CD4-positive, alpha-beta T cell (primary cell): ENCODE data around the gene RAB11FIP2. TPM values are rescaled to one million over a fixed set of nuclear protein-coding genes. Genes with fewer than 3 reads are reported as not detected.

Experiments used
- ATAC-seq: fragments of 200-7000 bp; cut with Tn5 transposase; one replicate; pipeline ENCODE4 v1.10.0; 2022; ENCODE audit warnings: mild to moderate bottlenecking; ENCODE audit not compliant: poor library complexity
- CTCF ChIA-PET: fragments of 350-600 bp; sonication (Branson Sonifier 250); formaldehyde crosslinking; loops from one replicate; lab custom pipeline; 2021; ENCODE audit warnings: antibody characterized with exemption, inconsistent platforms; lab: Charles Lee
- POLR2A ChIA-PET: fragments of 350-600 bp; sonication (Branson Sonifier 250); formaldehyde crosslinking; loops from one replicate; lab custom pipeline; 2021; ENCODE audit warnings: antibody characterized with exemption, inconsistent platforms; lab: Charles Lee
- DNase-seq, 14 experiments: peaks; one replicate each; pipeline ENCODE4 v3.0.0-alpha.2; 2013 to 2020; ENCODE audit warnings: mixed read lengths in 2 of 14
- H3K27ac ChIP-seq, 2 donors: one replicate each; pipeline versions ENCODE4 v1.5.1 to v1.7.0; 2013; ENCODE audit warnings: low read length in 2 of 2, low read depth in 1 of 2, mild to moderate bottlenecking in 1 of 2
- H3K27me3 ChIP-seq, 2 experiments: 1 replicate in 1 of 2; 2 replicates in 1 of 2; pipeline versions ENCODE4 v1.6.1 to v1.7.0; 2013; ENCODE audit warnings: low read length in 2 of 2, control low read depth in 1 of 2, mild to moderate bottlenecking in 1 of 2, moderate library complexity in 1 of 2; ENCODE audit not compliant: insufficient read depth in 2 of 2, control insufficient read depth in 1 of 2
- H3K36me3 ChIP-seq: one replicate; pipeline ENCODE4 v1.6.1; 2013; ENCODE audit warnings: low read length, control low read depth; ENCODE audit not compliant: insufficient read depth
- H3K4me1 ChIP-seq: one replicate; pipeline ENCODE4 v1.6.1; 2013; ENCODE audit warnings: low read length, control low read depth; ENCODE audit not compliant: insufficient read depth
- H3K4me3 ChIP-seq: one replicate; pipeline ENCODE4 v1.5.1; 2013; ENCODE audit warnings: mild to moderate bottlenecking, low read length, moderate library complexity
- H3K9me3 ChIP-seq, 2 experiments: 1 replicate in 1 of 2; 2 replicates in 1 of 2; pipeline versions ENCODE4 v1.6.1 to v1.7.0; 2013; ENCODE audit warnings: low read length in 2 of 2, mild to moderate bottlenecking in 2 of 2, control low read depth in 1 of 2, moderate library complexity in 1 of 2; ENCODE audit not compliant: control insufficient read depth in 1 of 2, insufficient read depth in 1 of 2
- H3K27ac Mint-ChIP-seq: one replicate; pipeline ENCODE4 v1.8.0; 2020; ENCODE audit warnings: mixed read lengths
- H3K27me3 Mint-ChIP-seq: one replicate; pipeline ENCODE4 v1.8.0; 2021; ENCODE audit warnings: mixed read lengths
- H3K36me3 Mint-ChIP-seq: one replicate; pipeline ENCODE4 v1.8.0; 2021; ENCODE audit warnings: low read depth, mixed read lengths
- H3K4me1 Mint-ChIP-seq: one replicate; pipeline ENCODE4 v1.8.0; 2021; ENCODE audit warnings: low read depth, mixed read lengths
- H3K4me3 Mint-ChIP-seq: one replicate; pipeline ENCODE4 v1.8.0; 2020; ENCODE audit warnings: mild to moderate bottlenecking, mixed read lengths
- H3K9me3 Mint-ChIP-seq: one replicate; pipeline ENCODE4 v1.8.0; 2020; ENCODE audit warnings: mixed read lengths
- CTCF ChIP-seq: fragments of 200-600 bp; IDR thresholded peaks from one replicate; pipeline ENCODE4 v1.8.0; 2022; ENCODE audit warnings: antibody characterized with exemption, mild to moderate bottlenecking
- intact Hi-C, 2 experiments: fragments of 100-400 bp; cut with DNase I in 1 of 2; cut with micrococcal nuclease in 1 of 2; formaldehyde crosslinking; loops; one replicate each; pipeline versions ENCODE4 v1.15.1 to v1.9.0; 2023 to 2025; cut with DNase I, micrococcal nuclease
- total RNA-seq, 174 experiments: library from RNA in 2 of 174; stranded (reverse) in 2 of 174; gene quantifications; one replicate each; pipeline ENCODE4 v1.2.3 and lab custom pipeline; 2021 to 2026

RAB11FIP2 gene
- total RNA-seq, 2 experiments from 2014 or later: 35.6 to 37.7 TPM

GRCh38 chr10:117972168-117972837, 74.4 kb downstream of the RAB11FIP2 start:
- Histone ChIP-seq H3K9me3 (peaks cover 0 to 5% of the 10 kb centered on the region in 2 experiments), H3K36me3 (no peaks in the 10 kb centered on the region), H3K4me3 (no peak overlapping the region), H3K27ac (no peak overlapping the region), H3K27me3 (peaks cover 0 to 6% of the 10 kb centered on the region in 2 experiments), H3K4me1 (no peaks in the 10 kb centered on the region)
- Mint-ChIP-seq H3K36me3 (no peaks in the 10 kb centered on the region), H3K9me3 (no peaks in the 10 kb centered on the region), H3K4me1 (no peaks in the 10 kb centered on the region), H3K27ac (no peak overlapping the region), H3K4me3 (no peak overlapping the region), H3K27me3 (peaks cover 38% of the 10 kb centered on the region)
- intact Hi-C loops: no loop called here
- CTCF ChIA-PET: interaction anchor here (0.8 kb wide), 1 partner anchor 14 kb away, joined by 3 read pairs; no protein-coding TSS in a partner anchor
- no peak for ATAC-seq
- no peak for DNase-seq
- POLR2A ChIA-PET: no interaction called here
- TF ChIP-seq CTCF: no peak

GRCh38 chr10:117970962-117971361, 75.8 kb downstream of the RAB11FIP2 start:
- Histone ChIP-seq H3K4me1 (no peaks in the 10 kb centered on the region), H3K27me3 (peaks cover 0 to 6% of the 10 kb centered on the region in 2 experiments), H3K9me3 (peaks cover 0 to 5% of the 10 kb centered on the region in 2 experiments), H3K27ac (no peak overlapping the region), H3K4me3 (no peak overlapping the region), H3K36me3 (no peaks in the 10 kb centered on the region)
- H3K4me1 Mint-ChIP-seq: no peaks in the 10 kb centered on the region
- H3K4me3 Mint-ChIP-seq: no peak overlapping the region
- H3K27ac Mint-ChIP-seq: no peak overlapping the region
- intact Hi-C loops: no loop called here
- H3K9me3 Mint-ChIP-seq: no peaks in the 10 kb centered on the region
- POLR2A ChIA-PET: no interaction called here
- CTCF ChIA-PET: no interaction called here
- ATAC-seq (no peak), DNase-seq (no peak)
- no peak for TF ChIP-seq CTCF
- H3K27me3 Mint-ChIP-seq: peaks cover 28% of the 10 kb centered on the region
- no peaks in the 10 kb centered on the region for H3K36me3 Mint-ChIP-seq

GRCh38 chr10:117969592-117969991, 77.1 kb downstream of the RAB11FIP2 start:
- Histone ChIP-seq H3K27me3 (peaks cover 0 to 6% of the 10 kb centered on the region in 2 experiments), H3K4me1 (no peaks in the 10 kb centered on the region), H3K27ac (no peak overlapping the region), H3K9me3 (peaks cover 0 to 5% of the 10 kb centered on the region in 2 experiments), H3K36me3 (no peaks in the 10 kb centered on the region), H3K4me3 (no peak overlapping the region)
- Mint-ChIP-seq H3K4me3 (no peak overlapping the region), H3K4me1 (no peaks in the 10 kb centered on the region), H3K27ac (no peak overlapping the region), H3K36me3 (no peaks in the 10 kb centered on the region), H3K9me3 (no peaks in the 10 kb centered on the region), H3K27me3 (peaks cover 23% of the 10 kb centered on the region)
- ChIA-PET CTCF (no interaction called here), POLR2A (no interaction called here)
- ATAC-seq (no peak), DNase-seq (no peak)
- intact Hi-C loops: no loop called here
- TF ChIP-seq CTCF: no peak
